Activated naive CD4-positive, alpha-beta T cell treated with anti-CD3 and anti-CD28 coated beads, Interleukin-2, amount 50 U/mL, for 24 hours (primary cell): ENCODE measurements around the gene EOMES.
A peak's percentile ranks its signal among the peaks of the same experiment; 100 is the strongest.

Source experiments
- H3K27ac Mint-ChIP-seq: one replicate; pipeline ENCODE4 v1.8.0; 2021; ENCODE audit warnings: mild to moderate bottlenecking, mixed read lengths
- H3K27me3 Mint-ChIP-seq: one replicate; pipeline ENCODE4 v1.8.0; 2021; ENCODE audit warnings: mixed read lengths
- H3K36me3 Mint-ChIP-seq: one replicate; pipeline ENCODE4 v1.8.0; 2021; ENCODE audit warnings: mixed read lengths
- H3K4me1 Mint-ChIP-seq: one replicate; pipeline ENCODE4 v1.8.0; 2021; ENCODE audit warnings: mixed read lengths
- H3K4me3 Mint-ChIP-seq: one replicate; pipeline ENCODE4 v1.8.0; 2021; ENCODE audit warnings: mild to moderate bottlenecking, mixed read lengths
- H3K9me3 Mint-ChIP-seq: one replicate; pipeline ENCODE4 v1.8.0; 2021; ENCODE audit warnings: mixed read lengths

The EOMES gene

GRCh38 chr3:27726240-27726639 is 4.1 kb upstream of the EOMES start:
- Mint-ChIP-seq H3K27me3 (peaks cover 70% of the 10 kb centered on the region), H3K27ac (no peak overlapping the region), H3K9me3 (no peaks in the 10 kb centered on the region), H3K36me3 (no peaks in the 10 kb centered on the region), H3K4me1 (peaks cover 63% of the 10 kb centered on the region), H3K4me3 (no peak overlapping the region)

GRCh38 chr3:27724459-27725197 is 2.5 kb upstream of the EOMES start:
- no peaks in the 10 kb centered on the region for H3K36me3 Mint-ChIP-seq
- H3K9me3 Mint-ChIP-seq: no peaks in the 10 kb centered on the region
- peaks cover 55% of the 10 kb centered on the region for H3K4me1 Mint-ChIP-seq
- H3K4me3 Mint-ChIP-seq: peak overlapping the region; percentile 89
- no peak overlapping the region for H3K27ac Mint-ChIP-seq
- H3K27me3 Mint-ChIP-seq: peaks cover 66% of the 10 kb centered on the region

GRCh38 chr3:27723815-27724458 is 1.8 kb upstream of the EOMES start:
- Mint-ChIP-seq H3K4me1 (peaks cover 49% of the 10 kb centered on the region), H3K4me3 (peak overlapping the region; percentile 89), H3K27me3 (peaks cover 64% of the 10 kb centered on the region), H3K36me3 (no peaks in the 10 kb centered on the region), H3K27ac (no peak overlapping the region), H3K9me3 (no peaks in the 10 kb centered on the region)

- Mint-ChIP-seq H3K9me3 (no peaks in the 10 kb centered on the region), H3K4me1 (peaks cover 44% of the 10 kb centered on the region), H3K27ac (no peak overlapping the region), H3K27me3 (peaks cover 59% of the 10 kb centered on the region), H3K4me3 (peak overlapping the region; percentile 89), H3K36me3 (no peaks in the 10 kb centered on the region)
Measured at GRCh38 chr3:27723456-27723814, 1.3 kb upstream of the EOMES start.

GRCh38 chr3:27723001-27723445 is 900 bp upstream of the EOMES start:
- H3K9me3 Mint-ChIP-seq: no peaks in the 10 kb centered on the region
- H3K4me1 Mint-ChIP-seq: peaks cover 39% of the 10 kb centered on the region
- no peaks in the 10 kb centered on the region for H3K36me3 Mint-ChIP-seq
- peaks cover 56% of the 10 kb centered on the region for H3K27me3 Mint-ChIP-seq
- H3K4me3 Mint-ChIP-seq: peak overlapping the region; percentile 89
- peak overlapping the region; percentile 72 for H3K27ac Mint-ChIP-seq

- H3K4me1 Mint-ChIP-seq: peaks cover 34% of the 10 kb centered on the region
- H3K4me3 Mint-ChIP-seq: peak overlapping the region; percentile 82
- peaks cover 41% of the 10 kb centered on the region for H3K27me3 Mint-ChIP-seq
- H3K9me3 Mint-ChIP-seq: no peaks in the 10 kb centered on the region
- H3K36me3 Mint-ChIP-seq: no peaks in the 10 kb centered on the region
- peak overlapping the region; percentile 30 for H3K27ac Mint-ChIP-seq
Measured at GRCh38 chr3:27720899-27721716, 1.0 kb downstream of the EOMES start.

GRCh38 chr3:27719314-27720003 is 2.7 kb downstream of the EOMES start:
- Mint-ChIP-seq H3K27ac (no peak overlapping the region), H3K36me3 (no peaks in the 10 kb centered on the region), H3K27me3 (peaks cover 33% of the 10 kb centered on the region), H3K4me3 (peak overlapping the region; percentile 76), H3K4me1 (peaks cover 39% of the 10 kb centered on the region), H3K9me3 (no peaks in the 10 kb centered on the region)

GRCh38 chr3:27718459-27718858 is 3.7 kb downstream of the EOMES start:
- Mint-ChIP-seq H3K36me3 (no peaks in the 10 kb centered on the region), H3K9me3 (no peaks in the 10 kb centered on the region), H3K27ac (peak overlapping the region; percentile 1), H3K4me3 (peak overlapping the region; percentile 51), H3K4me1 (peaks cover 39% of the 10 kb centered on the region), H3K27me3 (peaks cover 31% of the 10 kb centered on the region)

GRCh38 chr3:27717200-27717852 is 4.8 kb downstream of the EOMES start:
- Mint-ChIP-seq H3K27me3 (peaks cover 32% of the 10 kb centered on the region), H3K36me3 (no peaks in the 10 kb centered on the region), H3K4me1 (peaks cover 38% of the 10 kb centered on the region), H3K27ac (no peak overlapping the region), H3K4me3 (peak overlapping the region; percentile 8), H3K9me3 (no peaks in the 10 kb centered on the region)

- peaks cover 40% of the 10 kb centered on the region for H3K4me1 Mint-ChIP-seq
- H3K4me3 Mint-ChIP-seq: no peak overlapping the region
- H3K27me3 Mint-ChIP-seq: peaks cover 35% of the 10 kb centered on the region
- no peaks in the 10 kb centered on the region for H3K36me3 Mint-ChIP-seq
- no peak overlapping the region for H3K27ac Mint-ChIP-seq
- H3K9me3 Mint-ChIP-seq: no peaks in the 10 kb centered on the region
Measured at GRCh38 chr3:27716309-27716708, 5.8 kb downstream of the EOMES start.

GRCh38 chr3:27715863-27716262 is 6.3 kb downstream of the EOMES start:
- Mint-ChIP-seq H3K9me3 (no peaks in the 10 kb centered on the region), H3K4me3 (peak overlapping the region; percentile 9), H3K27ac (no peak overlapping the region), H3K27me3 (peaks cover 31% of the 10 kb centered on the region), H3K36me3 (no peaks in the 10 kb centered on the region), H3K4me1 (peaks cover 37% of the 10 kb centered on the region)

- Mint-ChIP-seq H3K27me3 (peaks cover 28% of the 10 kb centered on the region), H3K9me3 (no peaks in the 10 kb centered on the region), H3K36me3 (no peaks in the 10 kb centered on the region), H3K4me3 (peak overlapping the region; percentile 99), H3K4me1 (peaks cover 35% of the 10 kb centered on the region), H3K27ac (no peak overlapping the region)
Measured at GRCh38 chr3:27715454-27715806, 6.7 kb downstream of the EOMES start.

GRCh38 chr3:27714692-27715453 is 7.2 kb downstream of the EOMES start:
- no peaks in the 10 kb centered on the region for H3K9me3 Mint-ChIP-seq
- H3K27me3 Mint-ChIP-seq: peaks cover 30% of the 10 kb centered on the region
- peak overlapping the region; percentile 99 for H3K4me3 Mint-ChIP-seq
- H3K4me1 Mint-ChIP-seq: peaks cover 32% of the 10 kb centered on the region
- no peak overlapping the region for H3K27ac Mint-ChIP-seq
- peaks cover 1% of the 10 kb centered on the region for H3K36me3 Mint-ChIP-seq

- Mint-ChIP-seq H3K9me3 (no peaks in the 10 kb centered on the region), H3K36me3 (peaks cover 1% of the 10 kb centered on the region), H3K4me1 (peaks cover 31% of the 10 kb centered on the region), H3K27me3 (peaks cover 27% of the 10 kb centered on the region), H3K4me3 (peak overlapping the region; percentile 99), H3K27ac (no peak overlapping the region)
Measured at GRCh38 chr3:27714146-27714526, 8.0 kb downstream of the EOMES start.
